Stimulated activated CD8-positive, alpha-beta memory T cell treated with anti-CD3 and anti-CD28 coated beads, Interleukin-7, amount 100 ng/mL, for 1 hour (primary cell): ENCODE results near the gene P2RY10.
"Not testable (repeated sequence)": the region's sequence is repeated elsewhere in the genome, so short reads cannot be mapped to it uniquely, and the experiment has no call there.

Experiments
- DNase-seq, 2 donors: peaks; one replicate each; pipeline ENCODE4 v3.0.0-alpha.2; 2020; ENCODE audit warnings: low read depth in 2 of 2

P2RY10 gene, protein sequence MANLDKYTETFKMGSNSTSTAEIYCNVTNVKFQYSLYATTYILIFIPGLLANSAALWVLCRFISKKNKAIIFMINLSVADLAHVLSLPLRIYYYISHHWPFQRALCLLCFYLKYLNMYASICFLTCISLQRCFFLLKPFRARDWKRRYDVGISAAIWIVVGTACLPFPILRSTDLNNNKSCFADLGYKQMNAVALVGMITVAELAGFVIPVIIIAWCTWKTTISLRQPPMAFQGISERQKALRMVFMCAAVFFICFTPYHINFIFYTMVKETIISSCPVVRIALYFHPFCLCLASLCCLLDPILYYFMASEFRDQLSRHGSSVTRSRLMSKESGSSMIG

DNA sequence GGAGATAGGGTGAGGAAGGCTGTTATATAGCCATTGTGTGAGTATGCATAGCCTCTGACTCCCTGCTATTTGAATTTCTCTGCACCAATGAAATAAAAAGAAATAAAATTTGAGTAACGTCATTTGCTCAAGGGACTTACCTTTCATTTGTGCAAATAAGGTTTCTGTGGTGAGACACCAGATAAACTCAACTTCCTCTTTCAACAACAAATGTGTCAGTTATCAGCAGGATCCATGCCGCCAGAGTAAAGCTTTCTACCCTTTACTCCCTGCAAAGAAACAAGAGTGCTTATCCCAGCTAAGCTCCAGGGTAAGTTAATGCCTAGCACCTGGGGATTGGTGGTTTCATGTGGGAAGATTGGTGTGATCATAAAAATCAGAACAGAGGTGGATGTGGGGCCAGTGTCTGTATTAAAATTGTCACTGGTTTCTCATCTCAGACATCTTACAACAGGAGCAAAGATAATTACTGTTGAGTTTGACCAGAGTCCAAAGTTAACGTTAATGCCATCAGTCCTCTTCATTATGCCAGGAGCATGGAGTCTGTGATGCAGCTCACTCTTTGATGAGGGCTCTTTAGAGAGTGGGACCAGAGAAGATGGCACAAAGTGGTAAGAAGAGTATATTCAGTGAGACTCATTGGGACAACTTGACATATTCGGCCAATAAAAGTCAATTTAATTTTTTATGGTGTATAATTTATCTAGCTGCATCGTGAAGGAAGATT lies at the start of gene P2RY10:
Gene P2RY10 (plus strand): TSS at position 206 of the 727 bp plus-strand sequence. CDS start 15,130 bp downstream, outside the sequence.
- no peak for DNase-seq

DNA sequence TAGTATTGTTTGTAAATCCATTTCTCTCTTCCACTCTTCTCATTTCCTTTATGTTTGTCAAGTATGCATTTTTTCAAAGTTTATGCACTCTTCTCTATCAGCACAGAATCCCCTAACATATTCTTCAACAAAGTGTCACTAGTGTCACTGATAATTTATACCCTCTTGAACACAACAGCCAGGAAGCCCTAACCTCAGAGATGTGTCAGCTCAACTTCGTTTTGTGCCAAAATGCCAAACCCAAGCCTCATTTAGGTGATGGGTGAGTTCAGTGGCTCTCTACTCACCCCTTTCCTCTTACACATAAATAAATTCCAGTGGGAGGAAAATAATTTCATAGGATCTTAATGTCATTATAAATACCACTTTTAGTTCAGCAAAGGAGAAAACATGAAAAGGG lies 22.4 kb upstream of the P2RY10 start:
- no peak for DNase-seq

- DNase-seq = no peak
These were observed 21.8 kb upstream of the P2RY10 start for GRCh38 chrX:78923198-78924015.

DNA sequence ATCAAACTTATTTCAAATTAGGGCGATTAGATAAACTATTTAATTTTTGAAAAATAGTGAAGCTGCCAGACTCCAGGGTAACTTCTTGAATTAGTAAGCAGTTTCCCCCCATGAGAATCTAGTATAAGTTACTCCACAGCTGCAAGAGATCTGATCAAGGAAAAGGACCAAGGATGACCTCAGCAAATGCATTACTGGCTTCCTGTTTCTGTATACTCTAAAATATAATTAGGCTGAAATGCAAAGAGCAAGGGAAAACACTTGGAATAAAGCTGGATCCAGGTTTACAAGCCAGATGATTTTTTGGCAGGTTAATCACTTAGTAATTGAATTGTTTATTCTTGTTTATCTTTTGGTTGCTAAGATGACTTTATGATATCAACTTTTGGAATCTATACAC lies 13.4 kb upstream of the P2RY10 start:
- DNase-seq = no peak

DNA sequence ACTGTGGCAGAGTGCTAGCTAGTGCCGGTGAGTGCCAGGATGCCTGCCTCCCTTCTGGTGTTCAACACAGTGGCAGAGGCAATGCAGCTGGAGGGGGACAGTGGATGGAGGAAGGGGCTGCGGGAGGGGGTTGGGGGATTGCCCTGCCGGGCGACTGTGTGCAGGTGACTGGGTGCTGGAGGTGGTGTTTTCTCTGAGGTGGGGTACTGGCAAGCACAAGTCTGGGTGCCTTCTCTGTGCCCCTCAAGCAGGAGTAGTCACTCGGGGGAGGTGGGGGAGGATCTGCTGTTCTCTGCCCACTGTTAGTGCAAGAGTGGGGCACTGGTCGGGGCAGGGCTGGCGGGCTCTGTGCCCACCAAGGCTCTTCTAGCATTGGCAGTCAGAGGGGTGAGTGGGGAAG lies 10.3 kb upstream of the P2RY10 start:
- no peak for DNase-seq

DNA sequence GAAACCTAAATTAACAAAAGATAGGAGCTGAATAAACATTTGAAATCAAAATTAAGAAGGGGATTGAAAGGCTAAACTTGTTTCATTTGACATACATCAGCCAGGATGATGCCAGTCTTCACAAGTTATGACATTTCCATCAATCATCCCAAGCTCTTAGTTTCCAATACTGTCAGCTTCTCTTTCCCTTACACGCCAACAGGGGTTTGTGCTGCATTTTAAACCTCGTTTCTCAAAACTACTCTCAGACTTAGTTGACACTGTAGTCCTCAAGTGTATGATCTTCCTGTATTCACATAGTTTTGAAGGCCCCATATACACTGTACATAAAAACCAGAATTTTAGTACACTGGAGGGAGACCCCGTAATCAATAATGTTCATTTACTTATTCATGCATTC lies 840 bp upstream of the P2RY10 start:
- DNase-seq = no peak

GRCh38 chrX:78946178-78946931 lies 1.2 kb downstream of the P2RY10 start:
- no peak for DNase-seq

DNA sequence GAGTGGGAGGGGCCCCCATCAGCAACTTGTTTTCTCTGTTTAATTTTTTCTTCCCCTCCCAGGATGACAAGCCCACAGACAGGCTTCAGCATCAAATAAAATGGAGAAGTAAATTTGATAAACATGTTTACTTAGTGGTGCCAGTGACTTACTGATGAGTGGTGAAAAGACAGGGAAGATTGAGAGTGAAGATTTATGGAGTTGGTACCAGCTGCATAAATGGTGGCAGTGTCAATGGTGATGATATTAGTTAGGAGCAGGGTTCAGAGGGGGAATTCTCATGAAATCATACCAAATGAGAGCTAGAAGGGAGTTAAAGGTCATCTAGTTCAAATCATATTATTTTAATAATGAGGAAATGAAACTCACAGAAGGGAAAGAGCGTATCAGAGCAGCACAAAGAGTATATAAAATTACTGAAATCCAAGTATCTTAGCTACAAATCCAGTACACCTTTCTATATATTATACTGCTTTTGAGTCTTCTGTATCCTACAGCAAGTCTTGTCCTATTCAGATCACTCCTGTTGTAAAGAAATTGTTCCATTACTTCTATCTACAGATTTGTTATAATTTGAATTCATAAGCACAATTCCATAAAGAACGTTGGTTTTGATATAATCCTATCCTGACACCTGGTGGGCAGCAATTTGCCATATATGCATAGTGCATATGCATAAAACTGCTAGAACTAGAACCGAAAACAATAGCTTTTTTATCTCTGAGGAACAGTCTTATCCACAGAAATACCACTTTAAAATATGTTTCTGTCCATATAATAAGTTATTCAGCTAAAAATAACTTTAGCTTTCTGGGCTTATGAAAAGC lies 5.0 kb downstream of the P2RY10 start:
- DNase-seq = no peak

DNA sequence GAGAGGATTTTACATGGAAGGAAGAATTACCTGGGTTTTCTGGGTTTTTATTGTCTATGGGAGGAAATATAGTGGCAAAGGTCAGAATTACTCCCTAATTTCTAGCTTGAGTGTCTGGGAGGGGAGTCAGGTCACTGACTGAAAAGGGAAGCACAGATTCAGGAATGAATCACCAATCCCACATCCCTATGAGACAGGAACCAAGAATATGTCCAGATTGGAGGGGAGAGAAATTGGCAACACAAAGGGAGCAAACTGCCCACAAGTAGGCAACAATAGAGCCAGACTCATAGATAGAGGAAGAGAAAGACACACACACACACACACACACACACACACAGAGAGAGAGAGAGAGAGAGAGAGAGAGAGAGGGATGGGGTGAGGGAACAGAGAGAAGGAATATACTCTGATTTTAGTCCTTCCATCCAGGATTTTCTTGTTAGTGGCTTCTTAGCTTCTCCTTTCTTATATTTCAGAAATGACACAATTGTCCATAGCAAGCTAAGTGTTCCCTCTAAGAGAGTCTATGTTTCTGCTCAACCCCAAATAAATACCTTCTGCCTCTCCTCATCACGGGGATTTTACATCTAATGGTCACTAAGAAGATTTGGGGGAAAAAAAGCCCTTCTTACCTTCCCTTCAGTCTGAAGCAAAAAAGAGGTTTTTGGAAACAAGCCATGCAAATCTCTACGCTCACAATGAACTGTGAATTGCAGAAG lies 12.0 kb downstream of the P2RY10 start:
- no peak for DNase-seq

GRCh38 chrX:78957768-78958130 lies 12.6 kb downstream of the P2RY10 start:
- DNase-seq = no peak

DNA sequence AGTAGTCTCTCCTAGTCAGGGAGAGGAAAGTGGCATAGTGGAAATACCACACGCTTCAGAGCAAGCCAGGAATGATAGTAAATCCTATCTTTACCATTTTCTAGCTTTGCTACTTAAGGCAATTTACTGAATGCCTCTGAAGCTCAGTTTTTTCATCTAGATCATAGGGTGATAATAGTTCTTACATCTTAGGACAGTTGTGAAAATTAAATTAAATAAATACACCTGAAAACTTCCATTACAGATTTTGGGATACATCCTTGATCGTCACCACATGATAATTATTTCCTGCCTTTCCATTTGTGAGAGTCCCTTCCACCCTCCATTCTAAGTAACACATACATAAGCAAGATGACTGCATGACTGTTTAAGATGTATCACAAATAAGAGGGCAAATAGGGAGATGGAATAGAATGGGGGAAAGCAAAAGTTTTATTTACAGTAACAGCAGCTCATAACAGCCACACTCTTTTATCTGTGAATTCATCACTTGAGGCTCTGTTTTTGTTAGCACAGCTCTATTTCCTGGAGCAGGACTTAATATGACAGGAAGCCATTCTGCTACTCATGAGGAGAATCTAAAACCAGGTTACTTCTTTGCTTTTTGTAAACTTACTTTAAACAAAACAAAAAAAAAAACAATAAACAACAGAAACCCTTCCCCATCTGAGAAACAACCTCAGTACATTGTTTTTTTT lies 13.4 kb downstream of the P2RY10 start:
- no peak for DNase-seq

DNA sequence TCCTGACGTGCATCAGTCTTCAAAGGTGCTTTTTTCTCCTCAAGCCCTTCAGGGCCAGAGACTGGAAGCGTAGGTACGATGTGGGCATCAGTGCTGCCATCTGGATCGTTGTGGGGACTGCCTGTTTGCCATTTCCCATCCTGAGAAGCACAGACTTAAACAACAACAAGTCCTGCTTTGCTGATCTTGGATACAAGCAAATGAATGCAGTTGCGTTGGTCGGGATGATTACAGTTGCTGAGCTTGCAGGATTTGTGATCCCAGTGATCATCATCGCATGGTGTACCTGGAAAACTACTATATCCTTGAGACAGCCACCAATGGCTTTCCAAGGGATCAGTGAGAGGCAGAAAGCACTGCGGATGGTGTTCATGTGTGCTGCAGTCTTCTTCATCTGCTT lies 15.7 kb downstream of the P2RY10 start:
- DNase-seq = no peak

DNA sequence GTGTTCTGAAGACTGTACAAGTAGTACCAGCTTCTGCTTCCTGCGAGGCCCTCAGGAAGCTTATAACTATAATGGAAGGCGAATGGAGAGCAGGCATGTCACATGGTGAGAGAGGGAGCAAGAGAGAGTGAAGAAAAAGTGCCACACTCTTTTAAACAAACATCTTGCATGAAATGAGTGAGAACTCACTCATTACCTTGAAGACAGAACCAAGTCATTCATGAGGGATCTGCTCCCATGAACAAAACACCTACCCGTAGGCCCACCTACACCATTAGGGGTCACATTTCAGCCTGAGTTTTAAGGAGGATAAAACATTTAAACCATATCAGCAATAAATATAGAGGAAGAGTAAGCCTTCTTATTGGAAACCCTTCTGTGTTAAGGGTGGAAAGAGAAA lies 19.4 kb downstream of the P2RY10 start:
- no peak for DNase-seq

- no peak for DNase-seq
These were observed 34.7 kb downstream of the P2RY10 start for GRCh38 chrX:78979789-78980464.

DNA sequence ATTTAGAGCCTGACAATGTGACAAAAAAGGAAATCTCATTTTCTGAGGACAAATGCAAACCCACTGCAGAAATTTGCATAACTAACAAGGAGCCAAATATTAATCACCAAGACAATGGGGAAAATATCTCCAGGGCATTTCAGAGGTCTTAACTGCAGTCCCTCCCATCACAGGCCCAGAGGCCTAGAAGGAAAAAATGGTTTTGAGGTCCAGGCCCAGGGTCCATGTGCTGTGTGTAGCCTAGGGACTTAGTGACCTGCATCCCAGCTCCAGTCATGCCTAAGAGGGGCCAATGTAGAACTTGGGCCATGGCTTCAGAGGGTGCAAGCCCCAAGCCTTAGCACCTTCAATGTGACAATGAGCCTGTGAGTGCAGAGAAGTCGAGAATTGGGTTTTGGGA lies 44.2 kb downstream of the P2RY10 start:
- no peak for DNase-seq

GRCh38 chrX:78997870-78998558 lies 52.8 kb downstream of the P2RY10 start:
- no peak for DNase-seq

DNA sequence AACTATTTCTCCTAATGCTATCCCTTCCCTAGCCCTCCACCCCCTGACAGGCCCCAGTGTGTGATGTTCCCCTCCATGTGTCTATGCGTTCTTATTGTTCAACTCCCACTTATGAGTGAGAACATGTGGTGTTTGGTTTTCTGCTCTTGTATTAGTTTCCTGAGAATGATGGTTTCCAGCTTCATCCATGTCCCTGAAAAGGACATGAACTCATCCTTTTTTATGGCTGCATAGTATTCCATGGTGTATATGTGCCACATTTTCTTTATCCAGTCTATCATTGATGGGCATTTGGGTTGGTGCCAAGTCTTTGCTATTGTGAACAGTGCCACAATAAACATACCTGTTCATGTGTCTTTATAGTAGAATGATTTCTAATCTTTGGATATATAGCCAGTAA lies 62.3 kb downstream of the P2RY10 start:
- DNase-seq = not testable (repeated sequence)
